GM18519 (cell line): ENCODE results near the gene CTNNBL1.

Experiments
- ATAC-seq: cut with Tn5 transposase; IDR thresholded peaks from one replicate; pipeline ENCODE4 v1.9.1; 2021; ENCODE audit warnings: mild to moderate bottlenecking, moderate library complexity; ENCODE audit not compliant: unreplicated experiment, low FRiP score

The CTNNBL1 gene

GRCh38 chr20:37911838-37912281, 218.0 kb downstream of the CTNNBL1 start:
- ATAC-seq = no peak

- ATAC-seq = no peak
These were observed 219.0 kb downstream of the CTNNBL1 start for GRCh38 chr20:37912874-37913273.

DNA sequence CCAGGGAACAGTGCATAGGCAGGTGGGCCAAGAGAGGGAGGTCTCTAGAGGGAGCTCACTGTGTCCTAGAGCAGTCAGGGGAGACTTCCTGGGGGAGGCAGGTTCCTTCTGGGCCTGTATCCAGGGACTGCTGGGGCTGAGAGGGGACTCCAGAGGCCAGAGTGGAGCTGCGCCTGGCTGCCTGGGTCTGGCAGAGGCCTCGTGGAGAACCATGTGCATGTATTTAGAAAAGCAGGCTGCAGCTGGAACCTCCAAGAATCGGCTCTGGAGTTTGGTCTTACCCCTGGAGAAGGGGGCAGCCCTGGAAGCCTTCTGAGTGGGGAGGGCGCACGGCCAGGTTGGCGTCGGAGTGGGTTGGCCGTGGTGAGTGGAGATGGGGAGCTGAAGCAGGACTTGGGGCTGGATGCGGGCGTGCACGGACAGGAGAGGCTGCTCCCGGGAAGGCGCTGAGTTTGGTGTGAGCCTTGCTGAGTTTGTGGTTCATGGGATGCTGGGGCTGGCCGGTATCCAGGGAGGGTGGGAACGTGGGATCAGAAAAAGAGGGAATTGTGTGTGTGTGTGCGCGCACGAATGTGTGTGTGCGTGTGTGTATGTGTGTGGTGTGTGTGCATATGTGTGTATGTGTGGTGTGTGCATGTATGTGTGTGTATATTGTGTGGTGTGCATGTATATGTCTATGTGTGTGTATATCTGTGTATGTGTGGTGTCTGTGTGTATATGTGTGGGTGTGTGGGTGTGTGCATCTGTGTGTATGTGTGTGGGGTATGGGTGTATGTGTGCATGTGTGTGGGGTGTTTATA, 219.9 kb downstream of the CTNNBL1 start:
- no peak for ATAC-seq

GRCh38 chr20:37914367-37914671, 220.5 kb downstream of the CTNNBL1 start:
- ATAC-seq = no peak

- ATAC-seq = no peak
These were observed 221.0 kb downstream of the CTNNBL1 start for GRCh38 chr20:37914672-37915433.

GRCh38 chr20:37915434-37915787, 221.6 kb downstream of the CTNNBL1 start:
- no peak for ATAC-seq

DNA sequence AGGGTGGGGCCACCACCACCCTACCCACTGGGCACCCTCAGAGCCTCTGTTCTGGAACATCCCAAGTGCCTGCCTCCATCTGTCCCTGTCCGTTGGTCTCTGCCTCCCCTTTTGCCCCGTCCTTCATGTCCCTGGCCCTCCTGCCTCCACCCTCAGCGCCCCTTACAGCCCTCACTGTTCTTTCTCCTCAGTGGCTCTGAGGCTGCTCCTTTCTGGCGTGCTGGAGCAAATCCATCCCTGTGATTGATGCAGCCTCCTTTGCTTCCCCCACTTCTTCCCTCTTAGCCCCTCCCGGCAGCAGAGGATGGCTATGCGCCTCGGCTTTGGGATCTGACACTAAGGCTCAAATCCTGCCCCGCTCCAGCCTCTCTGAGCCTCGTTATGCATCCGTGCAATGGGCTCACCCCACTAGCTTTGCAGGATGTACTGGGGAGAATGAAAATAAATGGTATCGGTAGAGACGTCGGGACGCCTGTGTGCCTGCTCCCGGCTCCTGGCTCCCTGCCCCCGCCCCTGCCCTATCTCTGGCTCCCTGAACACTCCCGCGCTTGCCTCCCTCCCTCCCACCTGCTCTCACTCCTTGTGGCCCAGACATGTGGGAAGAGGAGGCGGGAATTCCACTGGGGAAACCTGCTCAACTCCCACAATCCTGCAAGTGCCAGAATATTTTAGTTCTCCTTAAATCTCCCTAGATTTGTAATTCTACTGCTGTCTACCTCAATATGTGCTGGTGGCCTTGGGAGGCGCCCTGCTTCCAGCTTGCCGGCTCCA, 222.2 kb downstream of the CTNNBL1 start:
- no peak for ATAC-seq

DNA sequence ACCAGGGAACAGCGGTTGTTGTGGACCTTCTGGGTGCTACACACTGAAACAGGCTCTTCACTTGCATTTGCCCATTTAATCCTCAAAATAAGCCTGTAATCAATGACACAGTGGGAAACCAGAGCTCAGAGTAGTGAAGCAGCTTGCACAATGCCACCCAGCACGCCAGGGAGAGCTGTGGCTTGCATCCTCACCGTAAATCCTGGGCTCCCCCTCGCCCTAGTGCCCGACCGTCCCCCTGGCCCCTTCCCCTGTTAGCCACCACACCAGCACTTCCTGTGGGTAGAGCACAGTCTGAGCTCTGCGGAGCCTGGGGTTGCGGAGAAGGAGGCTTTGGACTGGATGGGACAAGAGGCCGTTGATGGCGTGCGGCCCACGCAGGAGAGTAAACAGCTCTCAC, 223.6 kb downstream of the CTNNBL1 start:
- ATAC-seq = no peak

DNA sequence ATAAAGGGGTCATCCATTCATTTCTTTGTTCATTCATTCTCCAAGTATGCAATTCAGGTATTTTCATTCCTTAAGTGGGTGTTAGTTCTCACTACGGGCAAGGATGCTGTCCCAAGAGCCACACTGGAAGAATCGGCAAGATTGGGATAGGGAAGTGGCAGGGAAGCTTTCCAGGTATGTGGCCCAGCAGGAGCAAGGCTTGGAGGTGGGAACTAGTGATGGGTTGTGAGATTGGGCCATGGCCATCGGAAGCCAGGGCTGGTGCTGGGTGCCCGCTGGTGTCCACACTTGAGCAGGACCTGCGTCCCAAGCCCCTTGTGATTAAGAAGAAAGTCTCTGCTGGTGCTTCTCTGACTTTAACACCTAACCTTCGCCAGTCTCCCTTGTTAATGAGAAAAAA, 224.2 kb downstream of the CTNNBL1 start:
- no peak for ATAC-seq

GRCh38 chr20:37919389-37920040, 225.7 kb downstream of the CTNNBL1 start:
- no peak for ATAC-seq

DNA sequence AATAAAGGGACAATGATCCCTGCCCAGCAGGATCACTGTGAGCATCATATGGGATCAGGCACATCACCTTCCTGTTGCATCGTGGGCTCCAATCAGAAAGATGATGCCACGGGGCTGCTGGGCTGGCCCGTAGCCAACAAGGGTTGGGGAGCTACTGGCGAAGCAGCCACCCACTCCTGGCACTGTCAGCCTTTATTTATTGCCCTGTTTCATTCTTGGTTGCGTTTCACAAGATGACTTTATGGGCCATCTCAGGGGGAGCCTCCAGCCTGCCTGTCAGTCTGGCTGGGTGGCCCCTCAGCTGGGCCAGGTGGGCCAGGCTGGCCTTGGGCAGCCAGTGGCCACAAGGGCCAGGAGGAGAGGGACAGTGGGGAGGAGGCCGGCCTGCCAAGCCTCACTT, 226.4 kb downstream of the CTNNBL1 start:
- no peak for ATAC-seq

DNA sequence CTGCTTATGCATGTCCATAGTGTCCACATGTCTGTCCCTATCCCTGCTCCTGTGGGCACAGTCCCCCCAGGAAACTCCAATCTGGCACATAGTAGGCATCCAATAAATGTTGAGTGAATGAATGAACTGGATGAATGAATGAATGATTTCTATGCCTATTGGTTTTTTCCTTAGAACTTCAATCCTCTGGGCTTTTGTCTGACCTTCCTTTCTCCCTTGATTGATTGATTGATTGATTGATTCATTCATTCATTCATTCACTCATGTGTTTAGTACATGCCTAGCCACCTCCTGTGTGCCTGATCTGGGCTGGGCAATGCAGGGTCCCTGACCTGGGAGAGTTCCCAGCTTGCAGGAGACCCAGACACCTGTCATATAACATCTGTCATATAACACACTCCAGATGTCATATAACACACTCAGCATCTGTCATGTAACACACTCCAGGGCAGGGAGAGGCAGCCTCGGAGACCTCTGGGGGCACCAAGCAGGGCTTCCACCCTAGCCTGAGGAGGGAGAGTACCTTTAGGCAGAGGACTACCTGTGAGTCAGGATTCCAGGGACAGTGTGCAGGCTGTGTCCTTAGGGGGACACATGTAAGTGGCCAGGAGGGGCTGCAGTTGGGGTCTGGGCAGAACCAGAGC, 227.0 kb downstream of the CTNNBL1 start:
- no peak for ATAC-seq

GRCh38 chr20:37921341-37921929, 227.6 kb downstream of the CTNNBL1 start:
- ATAC-seq = no peak
